Stimulated activated CD8-positive, alpha-beta memory T cell treated with anti-CD3 and anti-CD28 coated beads, Interleukin-15, amount 100 ng/mL, for 48 hours (primary cell): ENCODE data around the gene NBEA.

Experiments used
- DNase-seq, 2 donors: peaks; one replicate each; pipeline ENCODE4 v3.0.0-alpha.2; 2020; ENCODE audit warnings: low read depth in 2 of 2

The NBEA gene

DNA sequence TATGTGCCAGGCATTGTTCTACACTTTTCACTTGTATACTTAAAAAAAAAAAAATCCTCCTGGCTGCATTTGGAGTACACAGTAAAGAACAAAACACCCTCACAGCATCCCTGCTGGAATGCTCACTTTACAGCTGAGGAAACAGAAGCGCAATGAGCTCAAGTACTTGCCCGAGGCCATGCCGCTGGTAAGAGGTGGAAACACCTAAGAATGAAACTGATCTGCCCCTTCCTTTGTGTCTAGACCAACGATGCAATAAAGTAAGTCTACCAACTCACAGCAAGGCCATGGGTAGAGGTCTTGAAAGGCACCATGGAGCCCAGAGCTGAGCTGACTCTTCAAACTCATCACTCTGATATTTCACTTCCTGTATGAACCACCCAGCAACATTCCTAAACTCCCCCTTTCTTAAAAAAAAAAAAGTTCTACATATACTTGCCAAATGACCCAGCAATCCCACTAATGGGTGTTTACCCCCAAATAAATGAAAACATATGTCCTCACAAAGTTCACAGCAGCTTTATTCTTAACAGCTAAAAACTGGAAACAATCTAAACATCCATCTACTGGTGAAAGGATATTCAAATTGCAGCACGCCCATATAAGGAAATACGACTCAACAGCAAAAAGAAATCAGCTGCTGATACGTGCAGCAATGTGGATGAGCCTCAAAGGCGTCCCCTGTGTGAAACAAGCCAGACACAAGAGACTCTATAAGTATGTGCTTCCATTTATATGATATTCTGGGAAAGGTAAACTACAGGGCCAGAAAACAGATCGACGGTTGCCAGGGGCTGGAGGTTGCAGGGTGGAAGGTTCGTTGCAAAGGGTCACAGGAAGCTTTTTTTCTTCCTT lies 771.1 kb downstream of the NBEA start:
- DNase-seq, result no peak

DNA sequence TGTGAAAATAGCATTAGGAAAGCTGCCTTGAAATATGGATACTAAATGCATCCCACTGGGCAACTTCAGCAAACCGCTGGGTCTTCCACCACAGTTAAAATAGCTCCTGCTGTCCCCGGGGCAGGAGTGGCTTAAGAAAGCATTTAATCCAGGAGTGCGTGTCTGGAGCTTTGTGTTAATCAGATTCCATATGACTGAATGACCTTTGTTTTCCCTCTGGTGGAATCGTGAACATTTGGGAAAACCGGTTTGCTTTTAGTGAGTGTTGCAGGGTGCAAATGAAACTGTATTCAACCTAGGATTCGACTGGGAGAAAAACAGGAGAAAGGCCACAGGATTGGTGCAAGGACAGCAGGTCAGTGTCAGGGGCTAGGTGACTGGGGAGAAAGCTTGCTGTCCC lies 772.1 kb downstream of the NBEA start:
- DNase-seq, result no peak

GRCh38 chr13:35714588-35715377 lies 772.7 kb downstream of the NBEA start:
- no peak for DNase-seq

- DNase-seq, result no peak
Observed at GRCh38 chr13:35716186-35716585, 774.1 kb downstream of the NBEA start.

- DNase-seq, result no peak
Observed at GRCh38 chr13:35716729-35717128, 774.7 kb downstream of the NBEA start.

GRCh38 chr13:35718084-35718483 lies 776.0 kb downstream of the NBEA start:
- no peak for DNase-seq

DNA sequence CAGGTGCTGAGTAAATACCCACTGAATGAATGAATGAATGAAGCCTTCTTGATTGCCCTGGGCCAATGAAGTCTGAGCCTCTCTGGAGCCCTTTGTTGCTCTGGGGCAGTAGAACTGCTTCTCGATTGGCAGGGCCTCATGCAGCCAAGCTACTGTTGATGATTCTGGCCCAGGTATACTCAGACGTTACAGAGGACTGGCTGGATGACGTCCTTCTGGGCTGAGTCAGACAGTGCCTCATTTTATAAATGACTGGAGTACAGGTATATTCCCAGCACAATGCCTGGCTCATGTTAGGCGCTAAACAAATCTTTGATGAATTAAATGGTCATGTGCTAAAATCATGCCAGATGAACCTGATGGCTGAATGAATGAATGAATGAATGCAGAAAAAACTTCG lies 778.2 kb downstream of the NBEA start:
- no peak for DNase-seq

DNA sequence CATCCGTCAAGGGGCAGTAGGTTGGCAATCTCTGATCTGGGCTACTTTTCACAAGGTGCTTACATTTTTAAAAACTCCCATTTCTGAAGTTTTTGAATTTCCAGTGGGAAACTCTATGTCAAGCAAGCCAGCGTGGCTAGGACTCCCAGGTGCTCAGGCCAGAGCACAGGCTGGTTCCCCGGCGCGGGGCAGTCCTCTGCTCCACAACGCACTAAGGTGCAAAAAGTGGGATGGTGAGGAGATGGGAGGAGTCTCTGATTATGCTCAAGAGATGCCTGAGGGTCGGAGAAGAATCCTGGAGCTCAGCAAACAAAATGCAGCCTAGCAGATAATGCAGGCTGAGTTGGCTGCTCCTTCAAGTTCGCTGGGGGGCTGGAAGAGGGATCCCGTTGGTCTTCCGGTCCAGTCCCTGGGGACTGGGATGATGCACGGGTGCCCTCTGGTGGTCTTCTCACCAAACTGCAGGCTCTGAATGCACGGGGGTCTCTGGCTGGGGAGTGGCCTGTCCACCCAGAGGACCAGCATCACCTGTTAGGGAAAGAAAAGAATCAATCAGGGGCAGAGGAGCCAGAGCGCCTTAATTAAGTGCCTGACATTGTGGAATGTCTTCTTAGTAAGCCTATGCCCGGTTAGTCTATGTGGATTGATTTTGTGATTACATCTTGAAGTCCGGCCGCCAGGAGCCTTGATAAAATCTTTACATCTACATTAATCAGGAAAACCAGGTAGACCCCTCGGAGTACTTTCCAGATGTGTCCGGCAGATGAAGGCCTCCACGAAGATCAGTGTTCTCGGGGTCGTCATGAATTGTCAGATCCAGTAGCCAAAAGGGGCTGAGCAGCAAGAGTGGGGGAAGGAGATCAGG lies 778.9 kb downstream of the NBEA start:
- peak in 1 of 2 donors; percentile 8 for DNase-seq
